Activated CD4-positive, alpha-beta T cell treated with anti-CD3 and anti-CD28 coated beads for 36 hours (primary cell): Measurements from ENCODE around the gene HIBADH. TPM values are rescaled to one million over a fixed set of nuclear protein-coding genes. Genes with fewer than 3 reads are reported as not detected.

Source experiments
- ATAC-seq: fragments of 200-7000 bp; cut with Tn5 transposase; one replicate; pipeline ENCODE4 v1.10.0; 2021; ENCODE audit warnings: mild to moderate bottlenecking, moderate library complexity
- CTCF ChIA-PET: fragments of 350-600 bp; sonication (Branson Sonifier 250); formaldehyde crosslinking; loops from one replicate; lab custom pipeline; 2021; ENCODE audit warnings: antibody characterized with exemption; lab: Charles Lee
- POLR2A ChIA-PET: fragments of 350-600 bp; sonication (Branson Sonifier 250); formaldehyde crosslinking; loops from one replicate; lab custom pipeline; 2021; ENCODE audit warnings: antibody characterized with exemption, inconsistent platforms; lab: Charles Lee
- DNase-seq: peaks from one replicate; pipeline ENCODE4 v3.0.0-alpha.2; 2020
- H3K27ac Mint-ChIP-seq: one replicate; pipeline ENCODE4 v1.8.0; 2021; ENCODE audit warnings: mixed read lengths
- H3K27me3 Mint-ChIP-seq: one replicate; pipeline ENCODE4 v1.8.0; 2021; ENCODE audit warnings: mixed read lengths
- H3K36me3 Mint-ChIP-seq: one replicate; pipeline ENCODE4 v1.8.0; 2021; ENCODE audit warnings: low read depth, mixed read lengths
- H3K4me1 Mint-ChIP-seq: one replicate; pipeline ENCODE4 v1.8.0; 2021; ENCODE audit warnings: mixed read lengths
- H3K4me3 Mint-ChIP-seq: one replicate; pipeline ENCODE4 v1.8.0; 2021; ENCODE audit warnings: mild to moderate bottlenecking, moderate library complexity, mixed read lengths
- H3K9me3 Mint-ChIP-seq: one replicate; pipeline ENCODE4 v1.8.0; 2021; ENCODE audit warnings: low read depth, mixed read lengths
- intact Hi-C, 2 experiments: fragments of 100-400 bp; cut with DNase I in 1 of 2; cut with micrococcal nuclease in 1 of 2; formaldehyde crosslinking; loops; one replicate each; pipeline versions ENCODE4 v1.14.2 to v1.15.1; 2022 to 2024; cut with DNase I, micrococcal nuclease
- total RNA-seq, 2 experiments: library from RNA; stranded (reverse); gene quantifications; one replicate each; pipeline ENCODE4 v1.2.3, GENCODE V29; 2021

HIBADH gene
- 10 to 100 TPM; 20.3 to 20.5 TPM for total RNA-seq

- intact Hi-C loops, result loop anchor here (1.0 to 10.0 kb wide), 8 partner anchors 78 to 1462 kb away; partner anchors contain the start of genes TAX1BP1 (in 2 of the 2), CBX3 (in 1 of the 2) and HNRNPA2B1 (in 1 of the 2)
- ATAC-seq, result peak; percentile 99
- peaks cover 8% of the 10 kb centered on the region for H3K4me1 Mint-ChIP-seq
- peak within 1 kb of the TSS; percentile 82 for H3K4me3 Mint-ChIP-seq
- ChIA-PET CTCF (interaction anchor here (0.9 to 1.3 kb wide), 3 partner anchors 15 to 431 kb away, joined by 3 to 4 read pairs (median 3); no protein-coding TSS in a partner anchor), POLR2A (interaction anchor here (0.6 to 1.6 kb wide), 3 partner anchors 76 to 1369 kb away, joined by 3 to 13 read pairs (median 3); no protein-coding TSS in a partner anchor)
- DNase-seq, result peak; percentile 95
- peak within 1 kb of the TSS; percentile 74 for H3K27ac Mint-ChIP-seq
- H3K9me3 Mint-ChIP-seq, result no peaks in the 10 kb centered on the region
- no peaks in the 10 kb centered on the region for H3K36me3 Mint-ChIP-seq
- no peaks in the 10 kb centered on the region for H3K27me3 Mint-ChIP-seq
Measured at GRCh38 chr7:27662490-27663205, at the start of gene HIBADH. Gene HIBADH, minus strand, starts transcription at chr7:27662883. Its CDS starts 95 bp downstream, at chr7:27662788.

GRCh38 chr7:27712217-27712616 lies 49.5 kb upstream of the HIBADH start:
- Mint-ChIP-seq H3K27me3 (peaks cover 7% of the 10 kb centered on the region), H3K27ac (no peak overlapping the region), H3K4me1 (peaks cover 2% of the 10 kb centered on the region), H3K4me3 (no peak overlapping the region), H3K36me3 (no peaks in the 10 kb centered on the region), H3K9me3 (no peaks in the 10 kb centered on the region)
- intact Hi-C loops, result no loop called here
- no peak for ATAC-seq
- CTCF ChIA-PET, result interaction anchor here (1.1 kb wide), 1 partner anchor 9 kb away, joined by 4 read pairs; no protein-coding TSS in a partner anchor
- POLR2A ChIA-PET, result no interaction called here
- DNase-seq, result no peak

GRCh38 chr7:27709137-27710075 lies 46.7 kb upstream of the HIBADH start:
- no peak overlapping the region for H3K27ac Mint-ChIP-seq
- ChIA-PET POLR2A (no interaction called here), CTCF (interaction anchor here (0.6 to 1.7 kb wide), 2 partner anchors 10 to 876 kb away, joined by 3 to 4 read pairs; no protein-coding TSS in a partner anchor)
- no peak overlapping the region for H3K4me3 Mint-ChIP-seq
- peak; percentile 55 for ATAC-seq
- no peaks in the 10 kb centered on the region for H3K9me3 Mint-ChIP-seq
- no peak for DNase-seq
- H3K36me3 Mint-ChIP-seq, result no peaks in the 10 kb centered on the region
- peaks cover 4% of the 10 kb centered on the region for H3K27me3 Mint-ChIP-seq
- H3K4me1 Mint-ChIP-seq, result peaks cover 2% of the 10 kb centered on the region
- intact Hi-C loops, result no loop called here

- DNase-seq (no peak), ATAC-seq (no peak)
- Mint-ChIP-seq H3K4me1 (peaks cover 2% of the 10 kb centered on the region), H3K4me3 (no peak overlapping the region), H3K27me3 (peaks cover 4% of the 10 kb centered on the region), H3K27ac (no peak overlapping the region), H3K36me3 (no peaks in the 10 kb centered on the region), H3K9me3 (no peaks in the 10 kb centered on the region)
- CTCF ChIA-PET, result interaction anchor here (1.7 kb wide), 1 partner anchor 11 kb away, joined by 4 read pairs; no protein-coding TSS in a partner anchor
- POLR2A ChIA-PET, result no interaction called here
- intact Hi-C loops, result no loop called here
Measured at GRCh38 chr7:27708485-27708884, 45.8 kb upstream of the HIBADH start.

GRCh38 chr7:27705200-27705594 lies 42.5 kb upstream of the HIBADH start:
- Mint-ChIP-seq H3K4me1 (peaks cover 2% of the 10 kb centered on the region), H3K9me3 (no peaks in the 10 kb centered on the region), H3K27ac (no peak overlapping the region), H3K27me3 (peaks cover 8% of the 10 kb centered on the region), H3K36me3 (no peaks in the 10 kb centered on the region), H3K4me3 (no peak overlapping the region)
- ATAC-seq (no peak), DNase-seq (no peak)
- POLR2A ChIA-PET, result no interaction called here
- CTCF ChIA-PET, result no interaction called here
- intact Hi-C loops, result no loop called here

GRCh38 chr7:27704422-27705199 lies 41.9 kb upstream of the HIBADH start:
- H3K27me3 Mint-ChIP-seq, result peaks cover 8% of the 10 kb centered on the region
- DNase-seq, result no peak
- POLR2A ChIA-PET, result no interaction called here

GRCh38 chr7:27703181-27703580 lies 40.5 kb upstream of the HIBADH start:
- no peak for DNase-seq
- POLR2A ChIA-PET, result no interaction called here
- Mint-ChIP-seq H3K4me3 (no peak overlapping the region), H3K27ac (no peak overlapping the region), H3K27me3 (peaks cover 8% of the 10 kb centered on the region), H3K36me3 (no peaks in the 10 kb centered on the region), H3K4me1 (no peaks in the 10 kb centered on the region), H3K9me3 (no peaks in the 10 kb centered on the region)
- ATAC-seq, result no peak
- CTCF ChIA-PET, result interaction anchor here (1.0 to 1.5 kb wide), 2 partner anchors 9 to 15 kb away, joined by 3 to 4 read pairs; no protein-coding TSS in a partner anchor
- intact Hi-C loops, result no loop called here

More at GRCh38 chr7:27704422-27705199, 41.9 kb upstream of the HIBADH start:
- ATAC-seq, result no peak
- intact Hi-C loops, result no loop called here
- Mint-ChIP-seq H3K4me3 (no peak overlapping the region), H3K36me3 (no peaks in the 10 kb centered on the region), H3K27ac (no peak overlapping the region), H3K9me3 (no peaks in the 10 kb centered on the region), H3K4me1 (peaks cover 2% of the 10 kb centered on the region)
- CTCF ChIA-PET, result no interaction called here

- DNase-seq (no peak), ATAC-seq (no peak)
- H3K4me1 Mint-ChIP-seq, result peaks cover 4% of the 10 kb centered on the region
- peaks cover 8% of the 10 kb centered on the region for H3K27me3 Mint-ChIP-seq
- POLR2A ChIA-PET, result no interaction called here
- no peak overlapping the region for H3K4me3 Mint-ChIP-seq
- intact Hi-C loops, result no loop called here
- no peaks in the 10 kb centered on the region for H3K36me3 Mint-ChIP-seq
- no peaks in the 10 kb centered on the region for H3K9me3 Mint-ChIP-seq
- no peak overlapping the region for H3K27ac Mint-ChIP-seq
- CTCF ChIA-PET, result no interaction called here
Measured at GRCh38 chr7:27700501-27700900, 37.8 kb upstream of the HIBADH start.

GRCh38 chr7:27699751-27700150 lies 37.1 kb upstream of the HIBADH start:
- intact Hi-C loops, result no loop called here
- POLR2A ChIA-PET, result no interaction called here
- no peak overlapping the region for H3K4me3 Mint-ChIP-seq
- ATAC-seq (no peak), DNase-seq (no peak)
- H3K36me3 Mint-ChIP-seq, result no peaks in the 10 kb centered on the region
- H3K27ac Mint-ChIP-seq, result no peak overlapping the region
- H3K4me1 Mint-ChIP-seq, result peaks cover 4% of the 10 kb centered on the region
- H3K9me3 Mint-ChIP-seq, result no peaks in the 10 kb centered on the region
- peaks cover 7% of the 10 kb centered on the region for H3K27me3 Mint-ChIP-seq
- CTCF ChIA-PET, result no interaction called here

- Mint-ChIP-seq H3K4me1 (peaks cover 4% of the 10 kb centered on the region), H3K27ac (no peak overlapping the region), H3K9me3 (no peaks in the 10 kb centered on the region), H3K4me3 (no peak overlapping the region), H3K36me3 (no peaks in the 10 kb centered on the region), H3K27me3 (peaks cover 6% of the 10 kb centered on the region)
- peak; percentile 70 for ATAC-seq
- ChIA-PET POLR2A (no interaction called here), CTCF (interaction anchor here (1.7 kb wide), 1 partner anchor 502 kb away, joined by 3 read pairs; no protein-coding TSS in a partner anchor)
- DNase-seq, result peak; percentile 25
- intact Hi-C loops, result no loop called here
Measured at GRCh38 chr7:27697861-27698430, 35.3 kb upstream of the HIBADH start.
